GM21576 (cell line): Measurements from ENCODE around the gene SOD1.

ENCODE experiments used
- ATAC-seq: cut with Tn5 transposase; IDR thresholded peaks from one replicate; pipeline ENCODE4 v1.9.1; 2021; ENCODE audit warnings: mild to moderate bottlenecking, moderate library complexity; ENCODE audit not compliant: unreplicated experiment

The SOD1 gene

DNA sequence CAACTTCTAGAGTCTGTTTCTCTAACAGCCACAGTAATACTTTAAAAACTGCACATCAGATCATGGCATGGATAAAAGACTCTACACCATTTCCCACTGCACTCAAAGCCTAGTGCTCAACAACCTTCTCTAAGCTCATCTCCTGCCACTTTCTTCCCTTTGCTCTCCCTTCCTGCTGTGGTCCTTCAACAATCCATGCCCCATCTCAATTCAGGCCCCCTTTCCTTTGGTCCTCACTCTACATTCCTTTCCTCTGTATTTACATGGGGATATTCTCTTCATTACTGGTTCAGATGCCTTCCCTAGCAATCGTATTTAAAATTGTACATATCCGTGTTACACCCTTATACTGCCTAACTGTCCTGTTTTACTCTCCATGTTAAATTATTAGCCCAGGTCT, 19.0 kb downstream of the SOD1 start:
- ATAC-seq = no peak

GRCh38 chr21:31682620-31683019, 23.1 kb downstream of the SOD1 start:
- no peak for ATAC-seq

DNA sequence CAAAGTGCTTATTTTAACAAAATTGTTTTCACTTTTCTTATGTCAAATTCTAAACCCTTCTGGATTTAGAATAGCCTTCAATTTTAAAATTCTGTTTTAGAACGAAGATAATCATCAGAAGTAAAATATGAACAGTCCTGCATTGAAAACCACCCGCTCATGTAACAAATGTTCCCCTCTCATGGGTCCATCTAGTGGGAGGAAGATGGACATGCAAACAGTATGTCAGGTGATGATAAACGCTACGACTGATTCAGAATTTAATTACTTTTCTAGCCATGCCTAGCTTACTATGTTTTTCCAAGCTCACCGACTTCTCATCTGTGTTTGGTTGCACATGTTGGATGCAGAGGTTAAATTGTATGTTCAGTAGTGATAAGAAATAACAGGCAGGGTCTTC, 23.5 kb downstream of the SOD1 start:
- ATAC-seq = no peak

DNA sequence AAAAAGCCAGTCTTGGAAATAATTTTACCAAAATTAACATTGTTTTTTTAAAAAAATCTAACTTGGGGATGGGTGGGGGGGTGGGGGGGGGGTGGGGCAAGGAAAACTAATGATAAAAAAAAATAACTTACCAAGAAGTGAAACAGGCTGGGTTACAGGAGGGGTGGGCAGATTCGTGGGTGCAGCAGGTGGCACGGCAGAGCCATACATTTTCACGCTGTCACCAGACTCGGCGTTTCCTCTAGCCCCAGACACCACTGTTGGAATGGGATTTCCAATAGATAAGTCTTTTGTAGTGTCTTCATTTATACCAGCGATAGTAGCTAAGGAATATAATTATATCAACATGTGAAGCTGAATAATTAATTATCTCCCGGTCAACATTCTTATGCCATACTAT, 25.4 kb downstream of the SOD1 start:
- no peak for ATAC-seq

DNA sequence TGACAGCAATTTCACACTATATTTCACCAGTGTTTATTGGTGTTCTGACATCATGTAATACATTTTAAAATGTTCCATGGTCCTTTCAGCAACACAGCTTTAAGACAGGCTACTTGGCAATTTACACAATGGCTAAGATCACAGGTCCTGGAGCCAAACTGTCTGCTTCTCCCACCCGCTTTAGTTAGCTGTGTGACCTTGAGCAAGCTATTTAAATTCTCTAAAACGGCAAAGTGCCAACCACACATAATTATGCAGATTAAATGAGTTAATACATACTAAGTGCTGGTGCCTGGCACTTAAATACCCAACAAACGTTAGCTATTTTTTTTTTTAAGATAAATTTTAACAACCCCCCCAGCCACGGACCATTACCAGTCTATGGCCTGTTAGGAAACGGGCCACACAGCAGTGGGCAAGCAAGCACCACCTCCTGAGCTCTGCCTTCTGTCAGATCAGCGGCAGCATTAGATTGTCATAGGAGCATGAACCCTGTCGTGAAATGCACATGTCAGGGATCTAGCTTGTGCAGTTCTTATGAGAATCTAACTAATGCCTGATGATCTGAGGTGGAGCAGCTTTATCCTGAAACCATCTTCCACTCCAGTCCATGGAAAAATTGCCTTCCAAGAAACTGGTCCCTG, 26.9 kb downstream of the SOD1 start:
- no peak for ATAC-seq

DNA sequence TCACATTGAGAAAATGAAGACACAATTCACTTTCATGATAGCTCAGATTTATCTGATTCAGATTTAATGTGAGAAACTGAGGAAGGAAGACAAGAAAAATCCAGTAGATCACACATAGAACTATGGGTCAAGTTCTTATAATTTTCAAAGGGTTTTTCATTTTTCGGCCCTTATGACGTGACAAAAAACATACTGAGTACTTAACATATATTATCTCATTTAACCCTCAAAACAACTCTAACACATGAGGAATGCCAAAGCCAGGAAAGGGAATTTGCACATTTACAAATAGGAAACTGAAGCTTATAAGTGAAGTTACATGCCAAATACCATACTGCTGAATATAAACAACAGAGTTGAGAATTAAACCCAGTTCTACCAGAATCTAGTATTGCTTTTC, 27.6 kb downstream of the SOD1 start:
- no peak for ATAC-seq

DNA sequence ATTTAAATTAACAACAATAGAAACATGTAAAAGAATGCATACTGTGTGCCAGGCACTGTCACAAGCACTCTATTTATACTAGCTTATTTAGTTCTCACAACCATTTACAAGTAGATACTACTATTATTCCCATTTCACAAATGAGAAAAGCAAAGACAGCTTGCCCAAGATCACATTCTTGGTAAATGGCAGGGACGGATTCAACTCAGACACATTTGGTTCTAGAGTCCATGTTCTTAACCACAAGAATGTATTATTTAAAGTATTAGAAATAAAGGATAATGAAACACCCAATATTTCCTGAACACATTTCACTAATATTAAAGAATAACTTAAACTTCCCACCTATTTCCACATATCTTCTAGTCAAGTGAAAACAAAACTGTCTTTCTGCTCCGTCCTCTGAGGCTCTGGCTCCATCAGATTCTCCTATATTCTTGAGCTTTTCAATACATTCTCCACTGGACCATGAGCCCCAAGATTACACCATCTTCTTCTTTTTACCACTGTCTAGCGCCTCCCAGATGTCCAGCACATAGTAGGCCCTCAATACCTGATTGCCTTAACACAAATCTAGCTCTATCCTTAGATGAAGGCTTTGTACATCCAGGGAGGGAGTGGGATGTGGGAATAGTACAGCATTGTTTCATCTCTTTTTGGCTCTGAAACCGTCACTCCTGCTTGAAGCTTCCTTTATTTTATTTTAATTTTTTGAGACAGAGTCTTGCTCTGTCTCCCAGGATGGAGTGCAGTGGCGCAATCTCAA, 29.3 kb downstream of the SOD1 start:
- ATAC-seq = no peak

- ATAC-seq = no peak
Measured at GRCh38 chr21:31693222-31693621, 33.7 kb downstream of the SOD1 start.

- ATAC-seq = no peak
Measured at GRCh38 chr21:31696424-31696823, 36.9 kb downstream of the SOD1 start.

DNA sequence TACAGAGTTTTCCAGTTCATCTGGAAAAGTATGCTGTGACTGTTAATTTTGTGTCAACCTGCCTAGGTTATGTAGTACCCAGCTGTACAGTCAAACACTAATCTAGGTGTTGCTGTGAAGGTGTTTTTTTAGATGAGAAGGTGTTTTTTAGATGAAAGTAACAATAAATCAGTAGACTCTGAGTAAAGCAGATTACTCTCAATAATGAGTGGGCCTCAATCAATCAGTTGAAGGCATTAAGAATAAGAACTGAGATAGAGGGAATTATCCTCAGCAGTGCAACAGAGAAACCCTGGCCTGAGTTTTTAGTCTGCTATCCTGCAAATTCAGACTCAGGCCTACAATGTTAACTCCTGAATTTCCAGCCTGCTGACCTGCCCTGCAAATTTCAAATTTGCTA, 39.0 kb downstream of the SOD1 start:
- ATAC-seq = no peak

DNA sequence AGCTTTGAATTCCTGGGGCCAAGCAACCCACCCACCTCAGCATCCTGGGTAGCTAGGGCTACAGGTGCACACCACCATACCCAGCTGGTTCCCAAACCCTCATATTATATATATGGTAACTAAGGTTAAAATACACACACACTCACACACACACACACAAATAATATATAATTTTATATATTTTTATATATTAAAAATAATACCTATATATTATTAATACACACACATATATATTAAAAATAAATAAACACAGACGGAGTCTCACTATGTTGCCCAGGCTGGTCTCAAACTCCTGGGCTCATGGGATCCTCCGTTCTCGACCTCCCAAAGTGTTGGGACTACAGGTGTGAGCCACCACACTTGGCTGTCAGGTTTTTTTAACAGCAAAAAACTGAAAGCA, 40.5 kb downstream of the SOD1 start:
- ATAC-seq = no peak

DNA sequence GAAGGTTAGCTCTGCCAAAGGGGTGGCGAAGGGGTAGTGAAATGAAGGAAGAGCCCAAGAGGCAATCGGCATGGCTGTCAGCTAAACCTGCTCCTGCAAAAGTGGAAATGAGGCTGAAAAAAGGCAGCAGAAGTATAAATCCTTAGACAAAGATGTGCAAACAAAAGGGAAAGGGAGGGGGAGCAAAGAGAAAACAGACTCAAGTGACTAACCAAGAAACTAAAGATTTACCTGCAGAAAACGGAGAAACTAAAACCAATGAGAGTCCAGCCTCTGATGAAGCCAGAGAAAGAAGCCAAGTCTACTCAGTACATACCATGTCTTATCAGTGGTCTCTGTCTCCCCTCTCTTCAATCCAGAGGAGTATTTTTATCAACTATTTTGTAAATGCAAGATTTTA, 47.1 kb downstream of the SOD1 start:
- ATAC-seq = no peak

DNA sequence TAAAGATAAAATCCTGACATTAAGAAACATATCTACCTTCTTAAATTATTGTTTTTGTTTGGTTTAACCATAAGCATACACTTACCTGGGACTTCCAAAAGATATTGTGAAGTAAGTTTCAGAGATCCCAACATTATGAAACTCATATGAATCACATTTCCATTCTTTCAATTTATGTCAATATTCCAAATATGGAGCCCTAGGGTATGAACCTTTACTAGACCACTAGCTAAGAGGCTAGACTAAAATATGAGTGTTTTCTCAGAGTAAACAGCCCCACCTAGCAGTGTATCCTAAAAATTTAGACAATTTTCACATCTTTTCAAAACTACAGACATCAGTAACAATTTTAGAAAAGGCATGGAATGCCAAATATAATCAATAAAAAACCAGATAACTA, 48.0 kb downstream of the SOD1 start:
- no peak for ATAC-seq

DNA sequence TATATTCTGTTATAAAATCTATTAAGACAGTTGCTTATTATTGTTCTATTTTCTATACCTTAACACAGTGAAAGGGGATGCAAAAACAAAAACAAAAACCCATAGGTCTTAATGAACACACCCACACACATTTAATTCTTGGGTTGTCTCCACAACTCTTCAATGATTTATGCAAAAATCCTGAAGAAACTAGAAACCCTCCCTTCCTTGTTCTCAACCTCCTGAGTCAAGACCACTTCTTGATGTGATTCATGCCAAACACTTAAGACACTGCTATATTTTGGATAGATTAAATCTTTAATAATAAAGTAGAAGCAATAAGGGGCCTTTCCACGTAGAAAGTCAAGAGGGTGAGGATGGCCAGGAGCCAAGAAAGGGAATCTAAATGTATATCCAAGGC, 49.0 kb downstream of the SOD1 start:
- ATAC-seq = no peak

GRCh38 chr21:31710586-31710985, 51.1 kb downstream of the SOD1 start:
- ATAC-seq = no peak

DNA sequence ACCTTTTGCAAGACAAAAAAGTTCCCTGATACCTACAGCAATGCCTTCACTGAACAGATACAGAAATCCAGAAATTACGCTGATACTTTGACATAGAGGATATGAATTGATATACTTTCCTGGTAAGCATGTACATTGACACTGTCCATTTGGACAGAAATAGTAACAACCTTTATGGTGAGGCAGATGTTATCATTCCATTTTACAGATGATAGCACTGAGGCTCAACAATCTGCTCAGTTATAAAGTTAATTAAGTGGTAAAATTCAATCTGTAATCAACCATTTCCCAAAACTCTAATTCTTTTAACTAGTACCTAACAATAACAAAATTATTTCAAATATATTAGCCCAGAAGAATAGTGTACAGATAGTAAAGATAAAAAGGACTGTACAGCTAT, 51.8 kb downstream of the SOD1 start:
- ATAC-seq = no peak

DNA sequence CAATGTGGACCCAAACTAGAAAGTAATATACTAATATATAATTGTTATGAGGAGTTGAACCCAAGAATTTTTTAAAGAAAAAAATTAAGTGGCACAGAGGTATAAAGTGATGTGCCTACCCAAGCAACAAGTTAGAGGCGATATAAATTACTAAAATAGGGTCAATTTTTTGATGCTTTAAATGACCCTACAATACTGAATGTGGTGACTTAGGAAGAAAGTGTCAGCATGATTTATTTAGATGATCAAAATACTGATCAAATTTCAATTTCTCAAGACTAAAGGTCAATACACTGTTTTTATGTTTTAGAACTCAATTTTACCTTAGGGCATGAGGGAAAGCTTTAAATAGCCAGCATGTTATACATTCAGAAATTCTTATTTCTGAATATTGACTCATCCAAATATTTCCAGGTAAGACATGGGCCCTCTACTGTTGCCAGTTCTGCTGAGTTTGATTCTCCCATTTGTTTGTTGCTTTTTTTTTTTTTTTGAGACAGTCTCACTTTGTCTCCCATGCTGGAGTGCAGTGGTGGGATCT, 52.3 kb downstream of the SOD1 start:
- ATAC-seq = no peak

DNA sequence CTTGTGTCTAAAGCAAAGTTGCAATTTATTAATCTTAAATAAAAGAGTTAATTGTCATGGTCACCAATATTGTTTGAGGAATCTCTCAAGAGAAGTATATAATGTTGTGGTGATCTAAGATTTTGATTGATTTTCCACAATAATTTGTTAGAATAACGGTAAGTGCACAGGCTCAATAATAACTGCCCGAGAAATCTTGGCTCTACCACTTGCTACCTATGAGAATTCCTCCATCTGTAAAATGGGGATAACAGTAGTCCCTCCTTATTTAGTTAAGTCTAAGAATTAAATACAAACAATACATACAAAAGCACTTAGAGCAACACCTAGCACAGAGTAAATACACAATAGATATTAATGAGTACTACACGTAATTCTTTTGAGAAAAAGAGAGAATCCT, 53.6 kb downstream of the SOD1 start:
- ATAC-seq = no peak

- no peak for ATAC-seq
Measured at GRCh38 chr21:31713973-31714740, 54.7 kb downstream of the SOD1 start.

- no peak for ATAC-seq
Measured at GRCh38 chr21:31714741-31715365, 55.4 kb downstream of the SOD1 start.

DNA sequence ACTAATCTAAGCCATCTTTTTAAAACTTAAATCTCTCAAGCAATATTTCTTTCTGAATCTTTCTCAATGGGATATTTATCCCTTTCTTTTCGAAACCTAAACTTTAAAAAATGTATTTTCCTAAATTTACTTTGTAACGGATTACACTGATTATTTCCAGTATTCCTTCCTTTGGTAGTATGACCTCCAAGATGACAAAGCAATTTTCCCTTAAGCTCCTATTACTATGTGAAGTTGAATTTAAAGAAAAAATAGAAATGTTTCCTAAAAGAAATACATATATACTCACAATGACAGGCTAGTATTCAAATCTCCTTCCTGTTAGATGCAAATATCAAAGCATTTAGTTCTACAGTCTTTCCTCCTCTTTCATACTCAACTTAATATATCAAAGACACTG, 56.6 kb downstream of the SOD1 start:
- no peak for ATAC-seq
